ENCODE measurements around the gene SLC26A1. TPM values are rescaled to one million over a fixed set of nuclear protein-coding genes. Genes with fewer than 3 reads are reported as not detected.

SLC26A1 gene
- total RNA-seq, 2 donors from 2014 or later: 0.27 TPM; not detected in 1

DNA sequence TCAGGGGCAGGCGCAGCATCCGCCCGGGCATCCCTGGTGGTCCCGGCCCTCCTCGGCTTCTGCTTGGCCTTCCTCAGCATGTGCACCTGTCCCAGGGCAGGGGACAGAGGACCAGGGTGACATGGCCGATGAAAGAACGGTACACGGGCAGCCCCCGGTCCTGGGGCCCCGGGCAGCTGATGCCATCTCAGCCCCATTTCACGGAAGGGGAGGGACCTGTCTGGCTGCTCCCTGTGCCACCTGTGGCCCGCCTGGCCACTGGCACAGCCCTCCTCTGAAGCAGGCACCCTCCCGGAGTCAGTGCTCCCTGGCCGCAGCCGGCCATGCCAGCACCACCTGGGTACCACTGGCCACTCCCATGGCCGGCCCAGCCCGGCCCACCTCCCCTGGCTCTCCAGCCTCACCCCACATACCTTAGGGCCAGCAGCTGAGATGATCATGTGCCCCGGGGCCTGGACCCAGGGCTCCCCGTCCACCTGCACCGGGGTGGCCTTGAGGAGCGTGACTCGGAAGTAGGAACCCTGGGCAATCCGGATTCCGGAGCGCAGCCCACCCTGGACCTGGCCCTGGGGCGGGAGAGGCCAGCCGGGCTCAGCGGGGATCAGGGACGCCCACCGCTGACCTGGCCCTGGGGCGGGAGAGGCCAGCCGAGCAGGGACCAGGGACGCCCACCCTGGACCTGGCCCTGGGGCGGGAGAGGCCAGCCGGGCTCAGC, 32.4 kb downstream of the SLC26A1 start:
- ATAC-seq (no peak), DNase-seq (no peak)
- intact Hi-C loops (cut with DNase I): no loop called here

DNA sequence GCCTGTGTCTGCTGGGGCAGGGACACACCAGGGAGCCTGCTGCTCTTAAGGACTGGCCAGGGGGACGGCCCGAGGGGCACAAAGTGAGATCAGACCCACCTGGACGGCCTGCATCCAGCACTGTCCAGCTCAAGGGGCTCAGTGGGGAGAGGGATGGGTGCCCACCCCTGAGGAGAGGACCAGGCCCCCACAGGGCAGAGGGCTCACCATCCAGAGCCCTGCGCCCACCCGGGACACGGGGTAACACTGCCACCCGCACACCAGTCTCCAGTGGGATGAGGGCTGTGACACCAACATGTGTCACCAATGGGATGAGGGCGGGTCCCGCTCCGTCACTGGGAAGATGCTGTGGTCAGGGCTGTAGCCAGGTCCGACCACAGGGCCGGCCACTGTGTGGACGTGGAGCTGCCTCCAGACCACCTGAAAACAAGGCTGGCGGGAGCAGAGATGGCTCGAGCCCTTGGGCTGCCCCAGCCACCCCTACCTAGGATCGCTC, 33.0 kb downstream of the SLC26A1 start:
- DNase-seq (no peak), ATAC-seq (peak; percentile 1 to 6)

GRCh38 chr4:959338-960139, 33.7 kb downstream of the SLC26A1 start:
- ATAC-seq (no peak), DNase-seq (no peak)
- intact Hi-C loops (cut with DNase I): no loop called here

More for the DNA sequence above, 33.0 kb downstream of the SLC26A1 start:
- intact Hi-C loops (cut with DNase I): no loop called here

GRCh38 chr4:958696-959337, 34.4 kb downstream of the SLC26A1 start:
- intact Hi-C loops (cut with DNase I): no loop called here
- ATAC-seq: no peak
- DNase-seq: no peak

- no peak for ATAC-seq
- intact Hi-C loops (cut with DNase I): no loop called here
- DNase-seq: no peak
Observed at GRCh38 chr4:958314-958665, 34.9 kb downstream of the SLC26A1 start.

DNA sequence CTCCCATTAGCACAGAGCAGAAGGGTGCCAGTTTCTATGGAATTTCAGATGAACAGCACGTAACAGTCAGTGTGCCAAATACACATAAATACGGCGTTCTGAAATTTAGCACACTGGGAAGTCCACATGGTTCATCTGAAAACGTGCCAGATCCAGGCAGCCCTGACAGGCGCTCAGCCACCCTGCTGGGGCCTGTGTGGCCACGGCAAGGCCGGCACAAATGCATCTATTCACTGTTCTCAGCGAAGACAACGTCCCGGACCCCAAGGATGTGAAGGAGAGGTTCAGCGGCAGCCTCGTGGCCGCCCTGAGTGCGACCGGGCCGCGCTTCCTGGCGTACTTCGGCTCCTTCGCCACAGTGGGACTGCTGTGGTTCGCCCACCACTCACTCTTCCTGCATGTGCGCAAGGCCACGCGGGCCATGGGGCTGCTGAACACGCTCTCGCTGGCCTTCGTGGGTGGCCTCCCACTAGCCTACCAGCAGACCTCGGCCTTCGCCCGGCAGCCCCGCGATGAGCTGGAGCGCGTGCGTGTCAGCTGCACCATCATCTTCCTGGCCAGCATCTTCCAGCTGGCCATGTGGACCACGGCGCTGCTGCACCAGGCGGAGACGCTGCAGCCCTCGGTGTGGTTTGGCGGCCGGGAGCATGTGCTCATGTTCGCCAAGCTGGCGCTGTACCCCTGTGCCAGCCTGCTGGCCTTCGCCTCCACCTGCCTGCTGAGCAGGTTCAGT, 35.5 kb downstream of the SLC26A1 start:
- DNase-seq: no peak
- intact Hi-C loops (cut with DNase I): no loop called here
- no peak for ATAC-seq

DNA sequence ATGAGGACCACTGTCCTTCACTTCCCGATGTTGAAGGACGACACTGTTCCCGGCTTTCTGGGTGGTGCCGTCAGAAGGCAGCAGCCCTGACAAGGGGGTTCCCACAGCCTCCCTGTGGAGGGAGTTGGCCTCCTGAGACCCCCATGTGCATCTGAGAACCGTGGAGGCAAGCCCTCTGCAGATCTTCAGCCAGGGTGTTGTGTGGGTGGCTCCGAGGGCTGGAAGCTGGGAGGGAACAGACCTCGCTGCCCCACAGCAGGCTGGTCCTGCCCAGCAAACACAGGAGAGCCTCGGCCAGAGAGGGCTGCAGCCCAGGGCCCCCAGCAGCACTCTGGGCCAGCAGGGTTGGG, 36.0 kb downstream of the SLC26A1 start:
- DNase-seq (no peak), ATAC-seq (no peak)
- intact Hi-C loops (cut with DNase I): no loop called here

- intact Hi-C loops (cut with DNase I): no loop called here
- no peak for DNase-seq
- ATAC-seq: no peak
Observed at GRCh38 chr4:956531-957230, 36.5 kb downstream of the SLC26A1 start.

DNA sequence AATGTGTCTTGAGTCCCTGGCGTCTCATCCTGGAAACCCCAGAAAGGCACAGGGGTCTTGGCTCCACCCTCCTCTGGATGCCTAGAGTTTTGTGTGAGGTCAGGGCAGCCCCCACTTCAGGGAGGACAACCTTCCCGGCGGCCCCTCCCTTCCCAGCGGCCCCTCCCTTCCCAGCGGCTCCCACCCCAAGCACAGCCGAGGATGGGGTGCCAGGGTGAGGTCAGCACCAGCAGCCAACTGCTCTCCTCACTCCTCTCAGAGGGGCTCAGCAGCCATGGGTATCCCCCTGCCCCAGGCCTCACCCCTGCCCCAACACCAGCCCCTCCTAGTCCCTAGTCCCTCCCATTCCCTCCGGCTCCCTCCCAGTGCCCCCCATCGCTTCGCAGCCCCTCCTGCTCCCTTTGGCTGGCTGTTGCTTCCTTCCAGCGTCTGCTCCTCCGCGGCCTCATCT, 37.2 kb downstream of the SLC26A1 start:
- DNase-seq: no peak
- ATAC-seq: no peak
- intact Hi-C loops (cut with DNase I): no loop called here

- ATAC-seq: no peak
- intact Hi-C loops (cut with DNase I): no loop called here
- no peak for DNase-seq
Observed at GRCh38 chr4:955161-955921, 37.9 kb downstream of the SLC26A1 start.

DNA sequence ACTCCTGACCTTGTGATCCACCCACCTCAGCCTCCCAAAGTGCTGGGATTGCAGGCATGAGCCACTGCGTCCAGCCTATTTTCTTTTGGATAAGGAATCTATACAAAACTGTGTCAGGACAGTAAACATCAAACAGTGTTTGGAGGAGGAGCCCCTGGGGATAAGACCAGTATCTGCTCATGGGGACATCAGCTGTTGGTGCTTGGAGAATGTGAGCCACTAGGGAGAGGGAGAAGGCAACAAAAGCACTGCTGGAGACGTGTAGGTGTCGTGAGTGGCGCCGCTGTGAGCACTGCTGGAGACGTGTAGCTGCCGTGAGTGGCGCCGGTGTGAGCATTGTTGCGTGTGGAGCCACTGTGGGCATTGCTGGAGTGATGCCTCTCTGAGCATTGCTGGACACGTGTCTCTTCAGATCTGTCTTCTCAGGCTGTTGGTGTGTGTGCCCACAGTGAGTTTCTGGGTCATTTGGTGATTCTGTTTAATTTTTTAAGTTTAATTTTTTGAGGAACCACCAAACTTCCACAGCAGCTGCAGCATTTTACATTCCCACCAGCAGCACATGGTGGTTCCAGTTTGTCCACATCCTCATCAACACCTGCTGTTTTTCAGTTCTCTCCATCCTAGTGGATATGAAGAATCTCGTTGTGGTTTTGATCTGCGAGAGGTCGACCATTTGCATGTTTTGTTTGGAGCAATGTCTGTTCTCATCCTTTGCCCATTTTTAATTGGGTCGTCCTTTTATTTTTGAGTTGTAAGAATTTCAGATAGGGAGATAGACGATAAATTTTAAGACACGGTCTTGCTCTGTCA, 38.8 kb downstream of the SLC26A1 start:
- intact Hi-C loops (cut with DNase I): no loop called here
- DNase-seq (no peak), ATAC-seq (no peak)

DNA sequence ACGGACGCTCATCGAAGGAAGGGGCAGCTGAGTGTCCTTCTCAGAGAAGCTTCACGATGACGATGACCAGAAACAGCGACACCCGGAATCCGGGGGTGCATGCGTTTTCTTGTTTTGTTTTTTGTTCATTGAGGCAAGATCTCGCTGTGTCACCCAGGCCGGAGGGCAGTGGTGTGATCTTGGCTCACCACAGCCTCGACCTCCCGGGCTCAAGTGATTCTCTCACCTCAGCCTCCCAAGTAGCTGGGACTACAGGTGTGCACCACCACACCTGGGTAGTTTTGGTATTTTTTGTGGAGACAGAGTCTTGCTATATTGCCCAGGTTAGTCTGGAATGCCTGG, 39.7 kb downstream of the SLC26A1 start:
- intact Hi-C loops (cut with DNase I): no loop called here
- ATAC-seq: no peak
- DNase-seq: no peak

GRCh38 chr4:952881-953573, 40.2 kb downstream of the SLC26A1 start:
- DNase-seq (no peak), ATAC-seq (no peak)
- intact Hi-C loops (cut with DNase I): no loop called here

GRCh38 chr4:951594-952468, 41.4 kb downstream of the SLC26A1 start:
- ATAC-seq (no peak), DNase-seq (no peak)
- intact Hi-C loops (cut with DNase I): no loop called here

DNA sequence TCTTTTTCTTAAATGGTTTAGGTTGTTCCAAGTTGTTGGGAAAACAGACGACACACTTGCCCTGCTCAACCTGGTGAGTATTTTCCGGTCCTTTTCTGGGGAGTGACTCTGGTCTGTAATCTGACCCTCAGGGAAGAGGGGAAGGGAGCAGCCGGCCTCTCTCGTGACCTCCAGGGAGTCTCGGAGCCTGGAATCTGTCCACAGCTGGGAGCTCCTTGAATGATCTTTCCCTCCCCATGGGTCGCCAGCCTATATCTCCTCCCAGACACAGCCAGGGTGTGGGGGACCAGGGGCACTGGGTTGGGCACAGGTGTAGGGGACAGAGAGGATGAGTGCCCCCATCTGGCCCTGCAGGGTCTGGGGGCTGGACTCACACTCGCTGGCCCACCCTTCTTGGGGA, 42.0 kb downstream of the SLC26A1 start:
- ATAC-seq: no peak
- DNase-seq: no peak
- intact Hi-C loops (cut with DNase I): no loop called here

Measured in left cardiac atrium (tissue), 4 donors.